SK-N-SH (cell line): ENCODE measurements around the gene MTMR1.

Experiments used
- EP300 ChIP-seq, 2 experiments: IDR thresholded peaks; 2 replicates each; pipeline versions ENCODE4 v1.4.0 to v1.6.1; 2012; ENCODE audit warnings: borderline replicate concordance in 1 of 2, low read depth in 1 of 2, low read length in 1 of 2
- MXI1 ChIP-seq: IDR thresholded peaks from 2 replicates; pipeline ENCODE4 v1.6.1; 2012; ENCODE audit warnings: mild to moderate bottlenecking, low read depth, low read length, improper control_type of control experiment
- TEAD4 ChIP-seq: IDR thresholded peaks from 2 replicates; pipeline ENCODE4 v1.4.0; 2012; ENCODE audit warnings: mild to moderate bottlenecking, borderline replicate concordance; ENCODE audit not compliant: insufficient read depth
- TF ChIP-seq, protein P1 (sequence below): fragments of 200-600 bp; sonication (generic); IDR thresholded peaks from 2 replicates; pipeline ENCODE4 v1.6.1; 2017; ENCODE audit warnings: antibody characterized with exemption, mild to moderate bottlenecking, moderate library complexity
- TF ChIP-seq, protein P2 (sequence below): IDR thresholded peaks from 2 replicates; pipeline ENCODE4 v1.4.0; 2012; ENCODE audit warnings: low read depth, borderline replicate concordance
- TF ChIP-seq, protein P3 (sequence below): IDR thresholded peaks from 2 replicates; pipeline ENCODE4 v1.6.1; 2012; ENCODE audit warnings: mild to moderate bottlenecking, low read depth, low read length, moderate library complexity

GRCh38 chrX:150649096-150649870, 43.9 kb upstream of the MTMR1 start:
- no peak for TF ChIP-seq EP300 (IDR thresholded peaks at IDR 0.05; ENCODE audit: borderline replicate concordance in 1 of 2, low read depth in 1 of 2, low read length in 1 of 2)
- TF ChIP-seq, protein P1, sequence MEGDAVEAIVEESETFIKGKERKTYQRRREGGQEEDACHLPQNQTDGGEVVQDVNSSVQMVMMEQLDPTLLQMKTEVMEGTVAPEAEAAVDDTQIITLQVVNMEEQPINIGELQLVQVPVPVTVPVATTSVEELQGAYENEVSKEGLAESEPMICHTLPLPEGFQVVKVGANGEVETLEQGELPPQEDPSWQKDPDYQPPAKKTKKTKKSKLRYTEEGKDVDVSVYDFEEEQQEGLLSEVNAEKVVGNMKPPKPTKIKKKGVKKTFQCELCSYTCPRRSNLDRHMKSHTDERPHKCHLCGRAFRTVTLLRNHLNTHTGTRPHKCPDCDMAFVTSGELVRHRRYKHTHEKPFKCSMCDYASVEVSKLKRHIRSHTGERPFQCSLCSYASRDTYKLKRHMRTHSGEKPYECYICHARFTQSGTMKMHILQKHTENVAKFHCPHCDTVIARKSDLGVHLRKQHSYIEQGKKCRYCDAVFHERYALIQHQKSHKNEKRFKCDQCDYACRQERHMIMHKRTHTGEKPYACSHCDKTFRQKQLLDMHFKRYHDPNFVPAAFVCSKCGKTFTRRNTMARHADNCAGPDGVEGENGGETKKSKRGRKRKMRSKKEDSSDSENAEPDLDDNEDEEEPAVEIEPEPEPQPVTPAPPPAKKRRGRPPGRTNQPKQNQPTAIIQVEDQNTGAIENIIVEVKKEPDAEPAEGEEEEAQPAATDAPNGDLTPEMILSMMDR = no peak
- TF ChIP-seq, protein P2, sequence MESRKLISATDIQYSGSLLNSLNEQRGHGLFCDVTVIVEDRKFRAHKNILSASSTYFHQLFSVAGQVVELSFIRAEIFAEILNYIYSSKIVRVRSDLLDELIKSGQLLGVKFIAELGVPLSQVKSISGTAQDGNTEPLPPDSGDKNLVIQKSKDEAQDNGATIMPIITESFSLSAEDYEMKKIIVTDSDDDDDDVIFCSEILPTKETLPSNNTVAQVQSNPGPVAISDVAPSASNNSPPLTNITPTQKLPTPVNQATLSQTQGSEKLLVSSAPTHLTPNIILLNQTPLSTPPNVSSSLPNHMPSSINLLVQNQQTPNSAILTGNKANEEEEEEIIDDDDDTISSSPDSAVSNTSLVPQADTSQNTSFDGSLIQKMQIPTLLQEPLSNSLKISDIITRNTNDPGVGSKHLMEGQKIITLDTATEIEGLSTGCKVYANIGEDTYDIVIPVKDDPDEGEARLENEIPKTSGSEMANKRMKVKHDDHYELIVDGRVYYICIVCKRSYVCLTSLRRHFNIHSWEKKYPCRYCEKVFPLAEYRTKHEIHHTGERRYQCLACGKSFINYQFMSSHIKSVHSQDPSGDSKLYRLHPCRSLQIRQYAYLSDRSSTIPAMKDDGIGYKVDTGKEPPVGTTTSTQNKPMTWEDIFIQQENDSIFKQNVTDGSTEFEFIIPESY = no peak
- no peak for TF ChIP-seq MXI1
- TF ChIP-seq TEAD4 = no peak
- TF ChIP-seq, protein P3, sequence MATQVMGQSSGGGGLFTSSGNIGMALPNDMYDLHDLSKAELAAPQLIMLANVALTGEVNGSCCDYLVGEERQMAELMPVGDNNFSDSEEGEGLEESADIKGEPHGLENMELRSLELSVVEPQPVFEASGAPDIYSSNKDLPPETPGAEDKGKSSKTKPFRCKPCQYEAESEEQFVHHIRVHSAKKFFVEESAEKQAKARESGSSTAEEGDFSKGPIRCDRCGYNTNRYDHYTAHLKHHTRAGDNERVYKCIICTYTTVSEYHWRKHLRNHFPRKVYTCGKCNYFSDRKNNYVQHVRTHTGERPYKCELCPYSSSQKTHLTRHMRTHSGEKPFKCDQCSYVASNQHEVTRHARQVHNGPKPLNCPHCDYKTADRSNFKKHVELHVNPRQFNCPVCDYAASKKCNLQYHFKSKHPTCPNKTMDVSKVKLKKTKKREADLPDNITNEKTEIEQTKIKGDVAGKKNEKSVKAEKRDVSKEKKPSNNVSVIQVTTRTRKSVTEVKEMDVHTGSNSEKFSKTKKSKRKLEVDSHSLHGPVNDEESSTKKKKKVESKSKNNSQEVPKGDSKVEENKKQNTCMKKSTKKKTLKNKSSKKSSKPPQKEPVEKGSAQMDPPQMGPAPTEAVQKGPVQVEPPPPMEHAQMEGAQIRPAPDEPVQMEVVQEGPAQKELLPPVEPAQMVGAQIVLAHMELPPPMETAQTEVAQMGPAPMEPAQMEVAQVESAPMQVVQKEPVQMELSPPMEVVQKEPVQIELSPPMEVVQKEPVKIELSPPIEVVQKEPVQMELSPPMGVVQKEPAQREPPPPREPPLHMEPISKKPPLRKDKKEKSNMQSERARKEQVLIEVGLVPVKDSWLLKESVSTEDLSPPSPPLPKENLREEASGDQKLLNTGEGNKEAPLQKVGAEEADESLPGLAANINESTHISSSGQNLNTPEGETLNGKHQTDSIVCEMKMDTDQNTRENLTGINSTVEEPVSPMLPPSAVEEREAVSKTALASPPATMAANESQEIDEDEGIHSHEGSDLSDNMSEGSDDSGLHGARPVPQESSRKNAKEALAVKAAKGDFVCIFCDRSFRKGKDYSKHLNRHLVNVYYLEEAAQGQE = no peak
